Neural cell (in vitro differentiated cells): ENCODE measurements around the gene SLX4IP.

Experiments used
- CTCF ChIP-seq: fragments of 450-650 bp; IDR thresholded peaks from 2 replicates; pipeline ENCODE4 v1.5.1; 2014; ENCODE audit warnings: antibody characterized with exemption, mild to moderate bottlenecking, moderate library complexity; ENCODE audit not compliant: poor library complexity, severe bottlenecking
- MXI1 ChIP-seq: fragments of 450-650 bp; conservative IDR thresholded peaks from 2 replicates; pipeline ENCODE4 v1.6.1; 2014; ENCODE audit warnings: antibody characterized with exemption, mild to moderate bottlenecking; ENCODE audit not compliant: poor library complexity, severe bottlenecking
- POLR2AphosphoS5 ChIP-seq: IDR thresholded peaks from 2 replicates; pipeline ENCODE4 v1.6.1; 2012
- RAD21 ChIP-seq: fragments of 450-650 bp; conservative IDR thresholded peaks from 2 replicates; pipeline ENCODE4 v1.6.1; 2014; ENCODE audit warnings: antibody characterized with exemption, mild to moderate bottlenecking, moderate library complexity

- TF ChIP-seq CTCF, result no peak
- no peak for TF ChIP-seq POLR2AphosphoS5
- no peak for TF ChIP-seq RAD21
- TF ChIP-seq MXI1, result no peak
Measured at GRCh38 chr20:10585308-10585707, 150.2 kb downstream of the SLX4IP start.
